VCaP (cell line): ENCODE measurements around the gene CDC42SE2.

Experiments used
- H3K27ac ChIP-seq: fragments of 450-650 bp; 2 replicates; pipeline ENCODE4 v1.5.1; 2017
- TF ChIP-seq, protein P1 (sequence below): fragments of 450-650 bp; conservative IDR thresholded peaks from 2 replicates; pipeline ENCODE4 v1.5.1; 2017; ENCODE audit warnings: mild to moderate bottlenecking, moderate library complexity

CDC42SE2 gene

GRCh38 chr5:131288328-131288727, 24.5 kb downstream of the CDC42SE2 start:
- H3K27ac ChIP-seq, result no peak overlapping the region
- TF ChIP-seq, protein P1, sequence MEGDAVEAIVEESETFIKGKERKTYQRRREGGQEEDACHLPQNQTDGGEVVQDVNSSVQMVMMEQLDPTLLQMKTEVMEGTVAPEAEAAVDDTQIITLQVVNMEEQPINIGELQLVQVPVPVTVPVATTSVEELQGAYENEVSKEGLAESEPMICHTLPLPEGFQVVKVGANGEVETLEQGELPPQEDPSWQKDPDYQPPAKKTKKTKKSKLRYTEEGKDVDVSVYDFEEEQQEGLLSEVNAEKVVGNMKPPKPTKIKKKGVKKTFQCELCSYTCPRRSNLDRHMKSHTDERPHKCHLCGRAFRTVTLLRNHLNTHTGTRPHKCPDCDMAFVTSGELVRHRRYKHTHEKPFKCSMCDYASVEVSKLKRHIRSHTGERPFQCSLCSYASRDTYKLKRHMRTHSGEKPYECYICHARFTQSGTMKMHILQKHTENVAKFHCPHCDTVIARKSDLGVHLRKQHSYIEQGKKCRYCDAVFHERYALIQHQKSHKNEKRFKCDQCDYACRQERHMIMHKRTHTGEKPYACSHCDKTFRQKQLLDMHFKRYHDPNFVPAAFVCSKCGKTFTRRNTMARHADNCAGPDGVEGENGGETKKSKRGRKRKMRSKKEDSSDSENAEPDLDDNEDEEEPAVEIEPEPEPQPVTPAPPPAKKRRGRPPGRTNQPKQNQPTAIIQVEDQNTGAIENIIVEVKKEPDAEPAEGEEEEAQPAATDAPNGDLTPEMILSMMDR, result no peak

GRCh38 chr5:131289738-131290137, 25.9 kb downstream of the CDC42SE2 start:
- no peak overlapping the region for H3K27ac ChIP-seq
- TF ChIP-seq, protein P1, result no peak

GRCh38 chr5:131296213-131296672, 32.4 kb downstream of the CDC42SE2 start:
- no peak overlapping the region for H3K27ac ChIP-seq
- TF ChIP-seq, protein P1, result no peak

GRCh38 chr5:131297886-131298285, 34.0 kb downstream of the CDC42SE2 start:
- TF ChIP-seq, protein P1, result no peak
- no peak overlapping the region for H3K27ac ChIP-seq

GRCh38 chr5:131299465-131299864, 35.6 kb downstream of the CDC42SE2 start:
- TF ChIP-seq, protein P1, result no peak
- no peak overlapping the region for H3K27ac ChIP-seq

DNA sequence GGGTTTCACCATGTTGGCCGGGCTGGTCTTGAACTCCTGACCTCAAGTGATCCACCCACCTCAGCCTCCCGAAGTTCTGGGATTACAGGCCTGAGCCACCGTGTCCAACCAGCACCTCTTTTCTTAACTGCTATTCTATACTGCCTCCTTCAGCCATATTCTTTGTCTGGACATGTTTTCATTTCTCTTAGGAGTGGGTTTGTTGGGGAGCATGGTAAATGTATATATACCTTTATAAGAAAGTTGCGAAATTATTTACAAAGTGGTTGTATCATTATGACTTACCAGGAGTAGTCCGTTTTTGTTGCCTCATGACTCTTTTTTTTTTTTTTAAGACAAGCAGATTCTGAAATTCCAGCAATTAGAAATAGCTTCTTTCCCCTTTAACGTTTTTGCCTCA, 38.7 kb downstream of the CDC42SE2 start:
- H3K27ac ChIP-seq, result no peak overlapping the region
- TF ChIP-seq, protein P1, result no peak

- TF ChIP-seq, protein P1, result no peak
- H3K27ac ChIP-seq, result no peak overlapping the region
Observed at GRCh38 chr5:131303537-131303936, 39.7 kb downstream of the CDC42SE2 start.

DNA sequence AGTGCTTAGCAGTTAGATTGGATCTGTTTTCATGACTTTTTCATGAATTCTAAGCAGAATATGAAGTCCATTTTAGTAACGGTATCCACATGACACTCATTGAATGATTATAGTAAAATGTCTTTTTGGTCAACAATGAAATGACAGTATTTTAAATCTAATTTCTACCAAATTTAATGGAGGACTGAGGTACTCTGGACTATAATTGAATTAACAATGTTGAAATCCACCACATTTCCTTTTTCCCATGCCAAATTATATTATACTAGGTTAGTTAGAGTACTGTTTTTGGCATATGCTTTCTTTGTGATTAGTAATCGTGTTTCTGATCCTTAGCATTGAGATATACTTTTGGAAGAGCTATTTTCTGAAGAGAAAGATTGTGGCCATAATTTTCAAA, 40.6 kb downstream of the CDC42SE2 start:
- TF ChIP-seq, protein P1, result no peak
- no peak overlapping the region for H3K27ac ChIP-seq
